Gastrocnemius medialis (tissue), 4 donors: ENCODE results near the gene EEF1G. TPM values are rescaled to one million over a fixed set of nuclear protein-coding genes. Genes with fewer than 3 reads are reported as not detected.
A peak's percentile ranks its signal among the peaks of the same experiment; 100 is the strongest.

Experiments used
- ATAC-seq, 2 donors: fragments of 150-250 bp; one replicate each; pipeline ENCODE4 v1.9.1; 2016
- DNase-seq, 2 donors: peaks; one replicate each; pipeline ENCODE4 v3.0.0-alpha.2; 2019
- H3K27ac ChIP-seq, 4 donors: fragments of 200-600 bp; sonication (generic); 1 replicate in 1 of 4; 2 replicates in 3 of 4; pipeline ENCODE4 v1.5.1; 2016 to 2018; ENCODE audit warnings: mild to moderate bottlenecking in 2 of 4, moderate library complexity in 1 of 4
- H3K27me3 ChIP-seq, 3 donors: fragments of 200-600 bp; sonication (generic) in 2 of 3; 1 replicate in 1 of 3; 2 replicates in 2 of 3; pipeline versions ENCODE4 v1.5.1 to v1.6.0; 2016 to 2019; ENCODE audit warnings: mild to moderate bottlenecking in 1 of 3, moderate library complexity in 1 of 3
- H3K36me3 ChIP-seq, 2 donors: fragments of 200-600 bp; sonication (generic) in 1 of 2; one replicate each; pipeline ENCODE4 v1.5.1; 2017 to 2018
- H3K4me1 ChIP-seq, 2 donors: fragments of 200-600 bp; sonication (generic) in 1 of 2; one replicate each; pipeline ENCODE4 v1.5.1; 2016 to 2017; ENCODE audit warnings: mild to moderate bottlenecking in 2 of 2
- H3K4me3 ChIP-seq, 4 donors: fragments of 200-600 bp; sonication (generic) in 3 of 4; 1 replicate in 1 of 4; 2 replicates in 3 of 4; pipeline ENCODE4 v1.5.1; 2016 to 2019; ENCODE audit warnings: mild to moderate bottlenecking in 2 of 4
- H3K9me3 ChIP-seq, 3 donors: fragments of 200-600 bp; sonication (generic) in 2 of 3; 1 replicate in 1 of 3; 2 replicates in 2 of 3; pipeline ENCODE4 v1.5.1; 2016 to 2019
- POLR2A ChIP-seq, 2 donors: fragments of 450-650 bp; IDR thresholded peaks; one replicate each; pipeline ENCODE4 v1.6.1; 2017; ENCODE audit warnings: antibody characterized with exemption in 2 of 2, mild to moderate bottlenecking in 2 of 2, moderate library complexity in 2 of 2
- in situ Hi-C, 4 donors: fragments of 200-750 bp; cut with MboI; loops; one replicate each; pipeline versions ENCODE4 v1.15.0 to v1.8.0; 2017; ENCODE audit warnings: low sequenced_read_pairs in 4 of 4
- intact Hi-C: fragments of 100-400 bp; cut with DNase I; formaldehyde crosslinking; loops from one replicate; pipeline ENCODE4 v1.15.1; 2023; ENCODE audit warnings: low total_unique reads
- total RNA-seq, 4 donors: library from RNA; depleted of rRNA; stranded (reverse); fragments of >200 nt; gene quantifications; one replicate each; pipeline versions ENCODE4 v1.1.0 to v1.2.3, GENCODE V29; 2016
- TF ChIP-seq, protein P1 (sequence below), 5 experiments: fragments of 450-650 bp in 3 of 5; fragments of 200-600 bp in 2 of 5; sonication (generic) in 2 of 5; IDR thresholded peaks in 4 of 5; conservative IDR thresholded peaks in 1 of 5; 1 replicate in 4 of 5; 2 replicates in 1 of 5; pipeline ENCODE4 v1.5.1; 2016 to 2019; ENCODE audit warnings: antibody characterized with exemption in 5 of 5, mild to moderate bottlenecking in 3 of 5, moderate library complexity in 3 of 5

EEF1G gene
- total RNA-seq, 4 donors from 2014 or later, result 1,797 to 2,946 (median 1,897) TPM

DNA sequence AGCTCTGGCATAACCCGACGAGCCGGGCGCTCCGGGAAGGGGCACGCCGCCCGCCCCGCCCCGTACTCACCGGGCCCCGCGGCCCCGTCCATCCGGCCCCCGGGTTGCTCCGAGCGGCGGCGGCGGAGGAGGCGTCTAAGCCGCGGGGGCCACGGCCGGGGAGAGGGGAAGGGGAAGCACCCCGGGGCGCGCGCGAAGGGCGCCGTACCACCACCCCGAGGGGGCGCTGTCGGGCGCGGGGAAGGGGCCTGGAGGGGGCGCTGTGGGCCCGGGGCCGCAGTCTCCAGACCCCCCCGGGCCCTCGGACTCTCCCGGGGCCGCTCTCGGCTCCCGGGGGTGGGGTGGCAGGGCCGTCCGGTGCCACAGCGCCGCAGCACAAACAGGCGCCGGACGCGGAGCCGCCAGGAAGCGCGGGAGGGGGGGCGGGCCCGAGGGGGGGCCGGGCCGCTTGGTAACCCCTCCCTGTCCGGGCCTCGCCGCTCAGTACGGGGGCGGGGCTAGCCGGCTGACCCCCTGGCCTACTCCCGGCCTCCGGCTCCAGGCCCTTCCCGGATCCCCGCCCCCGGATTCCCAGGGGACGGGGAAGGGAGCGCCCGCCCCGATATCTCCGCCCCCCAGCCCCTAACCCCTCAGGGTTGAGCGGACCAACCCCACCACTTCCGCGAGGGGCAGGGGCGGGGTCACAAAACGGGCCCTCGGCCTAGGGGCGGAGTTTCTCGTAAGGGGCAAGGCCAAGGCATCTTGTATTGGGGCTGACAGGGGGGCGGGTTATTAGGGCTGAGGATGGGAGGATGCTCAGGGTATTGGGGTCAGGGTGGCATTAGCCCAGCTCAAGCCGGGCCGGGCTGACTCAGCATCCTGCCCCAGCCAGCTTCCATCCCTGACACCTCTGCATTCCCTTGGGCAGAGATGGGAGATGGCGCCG lies 38.9 kb upstream of the EEF1G start, which contains the start of the genes EML3 and ROM1:
Gene EML3, minus strand, starts transcription at position 410 of the 925 bp plus-strand sequence. Its CDS starts 318 bp downstream, at position 92.
Gene ROM1, plus strand, starts transcription at position 892 of the 925 bp plus-strand sequence. Its CDS starts 25 bp downstream, at position 917.
- no peaks in the 10 kb centered on the region for H3K27me3 ChIP-seq
- in situ Hi-C loops (loop anchor here in 1 of 4 donors (25.0 kb wide), 1 partner anchor 100 kb away; the partner anchor contains the start of genes BSCL2 and GNG3), intact Hi-C loops (loop anchor here (1.0 to 5.0 kb wide), 3 partner anchors 10 to 80 kb away; no protein-coding TSS in a partner anchor)
- peak within 1 kb of the TSS; percentile 90 to 95 (median 92) for H3K27ac ChIP-seq
- no peak for TF ChIP-seq POLR2A (IDR thresholded peaks at IDR 0.05)
- TF ChIP-seq, protein P1, sequence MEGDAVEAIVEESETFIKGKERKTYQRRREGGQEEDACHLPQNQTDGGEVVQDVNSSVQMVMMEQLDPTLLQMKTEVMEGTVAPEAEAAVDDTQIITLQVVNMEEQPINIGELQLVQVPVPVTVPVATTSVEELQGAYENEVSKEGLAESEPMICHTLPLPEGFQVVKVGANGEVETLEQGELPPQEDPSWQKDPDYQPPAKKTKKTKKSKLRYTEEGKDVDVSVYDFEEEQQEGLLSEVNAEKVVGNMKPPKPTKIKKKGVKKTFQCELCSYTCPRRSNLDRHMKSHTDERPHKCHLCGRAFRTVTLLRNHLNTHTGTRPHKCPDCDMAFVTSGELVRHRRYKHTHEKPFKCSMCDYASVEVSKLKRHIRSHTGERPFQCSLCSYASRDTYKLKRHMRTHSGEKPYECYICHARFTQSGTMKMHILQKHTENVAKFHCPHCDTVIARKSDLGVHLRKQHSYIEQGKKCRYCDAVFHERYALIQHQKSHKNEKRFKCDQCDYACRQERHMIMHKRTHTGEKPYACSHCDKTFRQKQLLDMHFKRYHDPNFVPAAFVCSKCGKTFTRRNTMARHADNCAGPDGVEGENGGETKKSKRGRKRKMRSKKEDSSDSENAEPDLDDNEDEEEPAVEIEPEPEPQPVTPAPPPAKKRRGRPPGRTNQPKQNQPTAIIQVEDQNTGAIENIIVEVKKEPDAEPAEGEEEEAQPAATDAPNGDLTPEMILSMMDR (IDR thresholded peaks at IDR 0.05 in 4 of 5, conservative IDR thresholded peaks at IDR 0.05 in 1 of 5), result peak in 4 of 5 experiments; percentile 91 to 99 (median 94)
- H3K4me1 ChIP-seq, result peaks cover 16 to 21% of the 10 kb centered on the region in 2 donors
- H3K4me3 ChIP-seq, result peak within 1 kb of the TSS; percentile 71 to 93 (median 86)
- ATAC-seq (peak; percentile 82 to 83), DNase-seq (peak; percentile 80 to 82)
- no peaks in the 10 kb centered on the region for H3K9me3 ChIP-seq
- H3K36me3 ChIP-seq, result peaks cover 0 to 11% of the 10 kb centered on the region in 2 donors

GRCh38 chr11:62611705-62612365 lies 38.1 kb upstream of the EEF1G start:
- TF ChIP-seq, protein P1 (IDR thresholded peaks at IDR 0.05 in 4 of 5, conservative IDR thresholded peaks at IDR 0.05 in 1 of 5), result no peak
- TF ChIP-seq POLR2A (IDR thresholded peaks at IDR 0.05), result no peak
- Histone ChIP-seq H3K27ac (peak overlapping the region; percentile 90 to 95 (median 92)), H3K9me3 (no peaks in the 10 kb centered on the region), H3K27me3 (no peaks in the 10 kb centered on the region), H3K36me3 (peaks cover 0 to 6% of the 10 kb centered on the region in 2 donors), H3K4me3 (peak overlapping the region; percentile 71 to 93 (median 86)), H3K4me1 (peaks cover 16 to 21% of the 10 kb centered on the region in 2 donors)
- intact Hi-C loops, result loop anchor here (1.0 to 5.0 kb wide), 3 partner anchors 10 to 80 kb away; no protein-coding TSS in a partner anchor
- ATAC-seq (peak; percentile 1 to 5), DNase-seq (peak in 1 of 2 donors; percentile 45)
- in situ Hi-C loops, result loop anchor here in 1 of 4 donors (25.0 kb wide), 1 partner anchor 100 kb away; the partner anchor contains the start of genes BSCL2 and GNG3

GRCh38 chr11:62610814-62611704 lies 37.4 kb upstream of the EEF1G start:
- Histone ChIP-seq H3K9me3 (no peaks in the 10 kb centered on the region), H3K4me3 (peak overlapping the region; percentile 71 to 93 (median 86)), H3K27me3 (no peaks in the 10 kb centered on the region), H3K4me1 (peaks cover 16 to 21% of the 10 kb centered on the region in 2 donors), H3K27ac (peak overlapping the region; percentile 90 to 95 (median 92)), H3K36me3 (no peaks in the 10 kb centered on the region)
- in situ Hi-C loops, result loop anchor here in 1 of 4 donors (25.0 kb wide), 1 partner anchor 101 kb away; the partner anchor contains the start of genes BSCL2 and GNG3
- intact Hi-C loops, result loop anchor here (5.0 kb wide), 1 partner anchor 81 kb away; no protein-coding TSS in a partner anchor
- DNase-seq (no peak), ATAC-seq (no peak)
- TF ChIP-seq, protein P1 (IDR thresholded peaks at IDR 0.05 in 4 of 5, conservative IDR thresholded peaks at IDR 0.05 in 1 of 5), result no peak
- TF ChIP-seq POLR2A (IDR thresholded peaks at IDR 0.05), result no peak
